NCI-H345 (cell line): Measurements from ENCODE around the gene FBXO5.

Experiments
- DNase-seq: peaks from one replicate; lab custom pipeline; 2025; lab: John Stamatoyannopoulos, UW

Gene FBXO5

DNA sequence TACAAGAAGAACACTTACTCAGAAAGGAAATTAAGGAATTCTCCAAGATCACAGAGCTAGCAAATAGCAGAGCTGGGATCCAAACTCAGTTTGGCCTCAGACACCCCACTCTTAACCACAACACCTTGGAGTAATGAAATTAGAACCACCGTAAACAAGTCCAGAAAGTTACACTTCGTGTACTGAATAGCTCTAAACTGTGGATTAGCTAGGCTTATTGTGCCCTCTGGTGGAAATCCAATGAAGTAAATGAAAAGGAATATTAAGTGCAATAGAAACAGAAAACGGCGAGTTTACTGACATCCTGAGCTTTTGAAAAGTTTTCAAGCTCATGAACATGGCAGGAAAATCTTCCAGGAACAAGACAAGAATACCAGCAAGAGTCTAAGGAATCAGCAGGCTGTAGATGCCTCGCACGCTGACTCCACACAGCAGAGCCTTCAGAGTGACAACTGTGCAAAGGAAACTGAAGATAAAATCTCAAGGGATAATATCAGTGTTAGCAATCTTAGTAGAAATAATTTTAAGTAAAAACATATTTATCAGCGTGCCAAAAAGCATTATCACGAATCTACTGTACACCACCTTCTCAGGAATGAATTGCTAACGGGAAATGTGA is 34.6 kb downstream of the FBXO5 start:
- peak; percentile 54 for DNase-seq

DNA sequence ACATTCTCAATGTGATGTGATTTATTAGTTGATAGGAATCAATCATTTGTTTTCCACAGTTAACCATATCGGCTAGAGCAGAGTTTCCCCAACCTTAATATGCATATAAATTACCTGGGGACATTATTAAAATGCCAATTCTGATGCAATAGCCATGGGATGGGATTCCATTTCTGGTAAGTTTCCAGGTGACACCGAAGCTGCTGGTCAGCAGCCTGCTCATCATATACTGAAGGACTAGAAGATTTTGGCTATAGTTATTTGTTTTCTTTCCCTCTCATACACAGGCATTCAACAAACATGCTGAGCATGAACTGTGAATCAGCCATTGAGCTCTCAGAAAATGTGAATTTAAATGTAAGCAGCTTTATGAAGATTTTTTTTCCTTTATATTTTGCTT is 35.8 kb downstream of the FBXO5 start:
- no peak for DNase-seq

DNA sequence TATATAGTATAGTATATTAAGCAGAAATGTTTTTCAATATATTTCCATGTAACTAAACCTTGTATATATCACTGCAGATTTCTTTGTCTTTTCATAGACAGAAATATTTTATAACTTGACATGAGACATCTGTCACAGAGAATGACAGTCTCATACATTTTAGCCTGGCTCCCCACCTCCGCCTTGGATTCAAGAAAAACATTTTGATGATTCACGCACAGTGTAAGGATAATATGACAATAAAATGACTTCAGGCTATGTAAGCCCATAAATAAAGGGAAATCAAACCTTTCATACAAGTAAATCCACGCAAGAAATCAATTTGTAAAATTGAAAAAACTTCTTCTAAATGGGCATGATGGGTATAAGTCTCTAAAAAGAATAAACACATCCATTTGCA is 36.4 kb downstream of the FBXO5 start:
- DNase-seq: no peak

DNA sequence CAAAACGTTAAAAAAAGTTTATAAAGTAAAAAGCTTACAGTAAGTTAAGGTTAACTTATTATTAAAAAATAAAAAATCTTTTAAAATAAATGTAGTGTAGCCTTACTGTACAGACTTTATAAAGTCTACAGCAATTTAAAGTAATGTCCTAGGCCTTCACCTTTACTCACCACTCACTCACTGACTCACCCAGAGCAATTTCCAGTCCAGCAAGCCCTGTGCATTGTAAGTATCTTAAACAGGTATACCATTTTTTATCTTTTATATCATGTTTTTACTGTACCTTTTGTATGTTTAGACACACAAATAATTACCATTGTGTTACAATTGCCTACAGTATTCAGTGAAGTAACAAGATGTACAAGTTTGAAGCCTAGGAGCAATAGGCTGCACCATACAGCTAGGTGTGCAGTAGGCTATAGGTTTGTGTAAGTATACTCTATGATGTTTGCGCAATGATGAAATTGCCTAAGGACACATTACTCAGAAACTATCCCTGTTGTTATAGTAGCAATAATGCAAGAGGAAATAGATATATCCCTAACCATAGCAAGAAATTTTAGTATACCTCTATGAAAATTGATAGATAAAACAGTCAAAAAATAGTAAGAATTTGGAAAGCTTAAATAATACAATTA is 39.5 kb downstream of the FBXO5 start:
- no peak for DNase-seq

DNA sequence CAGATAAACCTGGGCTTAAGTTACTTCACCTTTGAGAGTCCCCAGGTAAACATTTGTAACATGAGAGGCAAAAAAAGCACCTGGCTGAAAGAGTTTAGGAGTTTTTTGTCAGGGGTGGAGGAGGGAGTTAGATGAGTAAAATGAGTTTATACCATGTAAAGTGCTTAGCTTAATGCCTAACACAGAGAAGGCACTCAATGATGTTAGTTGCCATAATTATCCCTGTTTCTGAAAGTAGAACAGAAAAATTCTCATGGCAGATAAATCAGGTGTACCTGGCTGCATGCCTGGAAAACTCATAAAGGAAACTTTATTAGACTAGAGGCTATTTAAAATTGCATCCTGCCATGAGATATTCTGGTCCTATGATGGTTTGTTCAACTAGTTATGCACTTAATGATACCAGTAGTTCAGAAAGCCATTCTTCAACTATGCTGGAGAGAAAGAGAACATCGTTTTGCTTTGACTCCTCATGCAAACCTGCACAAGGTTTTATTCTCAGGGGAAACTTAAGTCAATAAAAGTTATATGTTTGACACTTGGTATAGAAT is 40.4 kb downstream of the FBXO5 start:
- no peak for DNase-seq

DNA sequence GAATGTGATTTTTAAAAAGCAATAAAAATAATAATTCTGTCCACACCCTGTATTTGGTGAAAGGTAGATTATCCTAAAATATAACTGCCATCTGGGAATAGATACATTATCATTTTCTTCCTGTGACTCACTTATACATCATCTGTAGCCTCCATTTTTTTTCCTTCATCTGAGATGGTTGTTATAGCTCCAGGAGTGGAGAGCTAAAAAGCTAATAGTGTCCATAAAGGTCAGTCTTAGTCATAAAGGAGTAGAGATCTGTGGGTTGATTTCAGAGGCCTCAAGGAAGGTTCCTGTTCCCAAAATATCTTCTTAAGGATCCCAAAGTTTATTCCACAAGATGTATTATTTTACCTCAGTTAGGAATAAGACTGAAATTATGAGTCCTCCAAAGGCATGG is 41.1 kb downstream of the FBXO5 start:
- no peak for DNase-seq

DNA sequence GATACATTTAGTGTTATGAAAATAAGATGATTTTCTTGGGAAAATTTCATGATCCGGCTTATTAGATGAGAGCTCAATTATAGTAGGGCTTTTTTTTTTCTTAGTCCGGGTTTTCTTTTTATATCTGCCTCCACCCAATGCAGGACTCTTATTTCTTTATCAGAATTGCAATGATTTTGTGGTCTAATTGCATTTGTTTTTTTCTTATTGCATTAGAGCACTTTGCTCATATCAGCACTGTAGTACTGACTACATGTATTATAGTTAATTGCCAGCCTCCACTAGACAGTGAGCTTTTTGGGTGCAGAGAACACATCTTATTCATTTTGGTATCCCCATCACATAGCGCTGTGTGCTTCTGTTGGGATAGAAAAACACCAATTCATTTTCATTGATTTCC is 50.0 kb downstream of the FBXO5 start:
- DNase-seq: no peak

DNA sequence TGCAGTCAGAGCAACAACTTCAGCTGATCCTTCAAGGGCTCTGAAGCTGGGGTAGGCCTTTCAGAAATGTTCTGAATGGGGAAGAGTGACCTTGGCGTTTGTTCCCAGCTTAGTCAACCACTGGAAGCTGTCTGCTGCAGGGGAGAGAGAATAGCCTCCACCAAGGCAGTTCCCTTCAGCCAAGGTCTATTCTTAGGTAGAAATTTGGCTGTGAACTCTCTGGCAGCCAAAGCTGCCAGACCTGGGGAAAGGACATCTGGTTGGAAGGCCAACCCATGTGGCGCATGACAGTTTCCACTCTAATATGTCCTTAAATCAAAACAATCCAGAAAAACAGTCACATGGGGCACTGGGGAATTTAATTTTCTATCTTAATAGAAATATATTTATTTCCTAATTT is 60.1 kb downstream of the FBXO5 start:
- no peak for DNase-seq
